PC-3 (cell line): ENCODE data around the gene ZFYVE28. TPM values are rescaled to one million over a fixed set of nuclear protein-coding genes. Genes with fewer than 3 reads are reported as not detected.

Experiments
- ATAC-seq: fragments of 200-7000 bp; cut with Tn5 transposase; 2 replicates; pipeline ENCODE4 v1.9.1; 2020; ENCODE audit warnings: mild to moderate bottlenecking, moderate library complexity
- BruUV-seq: library from RNA; stranded (reverse); fragments of 400-500 nt; replicated peaks from 2 replicates; lab custom pipeline; 2021; lab: Mats Ljungman, UMichigan
- CTCF ChIA-PET: fragments of 300-600 bp; sonication (Branson Sonifier 250); formaldehyde crosslinking; loops from one replicate; lab custom pipeline; 2022; ENCODE audit warnings: antibody characterized with exemption; lab: Charles Lee
- POLR2A ChIA-PET: fragments of 300-600 bp; sonication (Branson Sonifier 250); formaldehyde crosslinking; loops from one replicate; lab custom pipeline; 2022; ENCODE audit warnings: antibody characterized with exemption; ENCODE audit not compliant: unreplicated experiment; lab: Charles Lee
- DNase-seq: peaks from one replicate; pipeline ENCODE4 v3.0.0-alpha.2; 2015
- H2AFZ ChIP-seq: fragments of 300-600 bp; sonication (generic); 2 replicates; pipeline ENCODE4 v1.6.0; 2016; ENCODE audit warnings: antibody characterized with exemption, low read length
- H3F3A ChIP-seq: fragments of 300-600 bp; sonication (generic); one replicate; pipeline ENCODE4 v1.6.0; 2017; ENCODE audit warnings: antibody characterized with exemption, low read length, control low read depth, mild to moderate bottlenecking; ENCODE audit not compliant: unreplicated experiment
- H3K27ac ChIP-seq: fragments of 300-600 bp; sonication (generic); 2 replicates; pipeline ENCODE4 v1.5.1; 2016; ENCODE audit warnings: mild to moderate bottlenecking, low read length
- H3K27me3 ChIP-seq: fragments of 300-600 bp; sonication (generic); 2 replicates; pipeline ENCODE4 v1.6.1; 2016; ENCODE audit warnings: low read length, mixed read lengths
- H3K36me3 ChIP-seq: fragments of 300-600 bp; sonication (generic); 2 replicates; pipeline ENCODE4 v1.6.1; 2016; ENCODE audit warnings: low read depth, mixed run types, low read length, mixed read lengths
- H3K4me1 ChIP-seq: fragments of 300-600 bp; sonication (generic); 2 replicates; pipeline ENCODE4 v1.5.1; 2016; ENCODE audit warnings: low read length; ENCODE audit not compliant: insufficient read depth
- H3K4me2 ChIP-seq: fragments of 300-600 bp; sonication (generic); 2 replicates; pipeline ENCODE4 v1.6.0; 2016; ENCODE audit warnings: low read length
- H3K4me3 ChIP-seq: fragments of 300-600 bp; sonication (generic); 2 replicates; pipeline ENCODE4 v1.5.1; 2016; ENCODE audit warnings: mild to moderate bottlenecking, low read length, mixed read lengths
- H3K79me2 ChIP-seq: fragments of 300-600 bp; sonication (generic); 2 replicates; pipeline ENCODE4 v1.6.1; 2017; ENCODE audit warnings: low read length, mixed read lengths
- H3K9ac ChIP-seq: fragments of 300-600 bp; sonication (generic); 2 replicates; pipeline ENCODE4 v1.6.0; 2016; ENCODE audit warnings: mild to moderate bottlenecking, low read length
- H3K9me2 ChIP-seq: fragments of 300-600 bp; sonication (generic); replicated peaks from 2 replicates; pipeline ENCODE4 v1.6.1; 2016; ENCODE audit warnings: mixed run types, low read length, mixed read lengths
- H3K9me3 ChIP-seq: fragments of 300-600 bp; sonication (generic); 2 replicates; pipeline ENCODE4 v1.6.1; 2016; ENCODE audit warnings: low read length, mixed read lengths
- H4K20me1 ChIP-seq: fragments of 300-600 bp; sonication (generic); 2 replicates; pipeline ENCODE4 v1.6.1; 2016; ENCODE audit warnings: low read length, mixed read lengths
- CTCF ChIP-seq: fragments of 300-600 bp; sonication (generic); conservative IDR thresholded peaks from 2 replicates; pipeline ENCODE4 v1.5.1; 2017; ENCODE audit warnings: antibody characterized with exemption, low read depth, mild to moderate bottlenecking, low read length
- EZH2 ChIP-seq: fragments of 300-600 bp; sonication (generic); IDR thresholded peaks from one replicate; pipeline ENCODE4 v1.6.1; 2017; ENCODE audit warnings: antibody characterized with exemption, mild to moderate bottlenecking, low read length; ENCODE audit not compliant: unreplicated experiment
- EZH2phosphoT487 ChIP-seq: fragments of 300-600 bp; sonication (generic); IDR thresholded peaks from 2 replicates; pipeline ENCODE4 v1.6.1; 2018; ENCODE audit warnings: mild to moderate bottlenecking, antibody characterized with exemption, low read length, borderline replicate concordance
- intact Hi-C: fragments of 100-400 bp; cut with micrococcal nuclease; formaldehyde crosslinking; loops from 2 replicates; pipeline ENCODE4 v1.9.0; 2023
- total RNA-seq: library from RNA; depleted of rRNA; stranded (reverse); fragments of >200 nt; gene quantifications from 2 replicates; pipeline ENCODE4 v1.2.3, GENCODE V29; 2014

Gene ZFYVE28
- total RNA-seq, 1 experiment from 2014 or later = 8.0 TPM

- ChIA-PET POLR2A (no interaction called here), CTCF (no interaction called here)
- H4K20me1 ChIP-seq = no peaks in the 10 kb centered on the region
- H3K27ac ChIP-seq = peak overlapping the region; percentile 61
- no peaks in the 10 kb centered on the region for H3K9me2 ChIP-seq
- no peaks in the 10 kb centered on the region for H3K79me2 ChIP-seq
- ATAC-seq = no peak
- H3K9me3 ChIP-seq = no peaks in the 10 kb centered on the region
- BruUV-seq = no TSS peak
- no peak overlapping the region for H3K4me3 ChIP-seq
- TF ChIP-seq EZH2phosphoT487 (no peak), EZH2 (no peak), CTCF (no peak)
- peaks cover 11% of the 10 kb centered on the region for H3K4me1 ChIP-seq
- no peaks in the 10 kb centered on the region for H3F3A ChIP-seq
- no peak for DNase-seq
- H3K4me2 ChIP-seq = no peak overlapping the region
- no peaks in the 10 kb centered on the region for H3K36me3 ChIP-seq
- intact Hi-C loops = no loop called here
- no peak overlapping the region for H2AFZ ChIP-seq
- no peak overlapping the region for H3K9ac ChIP-seq
- H3K27me3 ChIP-seq = no peaks in the 10 kb centered on the region
These were observed 132.6 kb downstream of the ZFYVE28 start for GRCh38 chr4:2285613-2286381.

GRCh38 chr4:2284934-2285612 is 133.4 kb downstream of the ZFYVE28 start:
- no peak for TF ChIP-seq CTCF
- DNase-seq (peak; percentile 52), ATAC-seq (peak; percentile 67; the same call in 1 of the 2 replicates)
- Histone ChIP-seq H3K79me2 (no peaks in the 10 kb centered on the region), H2AFZ (no peak overlapping the region), H3K4me1 (peaks cover 11% of the 10 kb centered on the region), H3K9me3 (no peaks in the 10 kb centered on the region), H3K4me3 (no peak overlapping the region), H3K27ac (peak overlapping the region; percentile 61), H3K27me3 (no peaks in the 10 kb centered on the region), H3K9ac (no peak overlapping the region), H3K4me2 (no peak overlapping the region), H3K36me3 (no peaks in the 10 kb centered on the region), H3K9me2 (no peaks in the 10 kb centered on the region), H4K20me1 (no peaks in the 10 kb centered on the region), H3F3A (no peaks in the 10 kb centered on the region)
- intact Hi-C loops = no loop called here
- no TSS peak for BruUV-seq
- ChIA-PET POLR2A (no interaction called here), CTCF (no interaction called here)
